Measurements from ENCODE around the gene MRTFA.

The MRTFA gene

GRCh38 chr22:40671369-40671768, 34.9 kb upstream of the MRTFA start:
- H3K4me3 ChIP-seq (ENCODE audit: low read depth, low read length), result no peak overlapping the region
- no peak for TF ChIP-seq CTCF (IDR thresholded peaks at IDR 0.05; ENCODE audit: low read depth, low read length)
- in situ Hi-C loops (cut with HindIII; ENCODE audit: low sequenced_read_pairs), result no loop called here
- DNase-seq (ENCODE audit: low read depth, low spot score), result no peak

DNA sequence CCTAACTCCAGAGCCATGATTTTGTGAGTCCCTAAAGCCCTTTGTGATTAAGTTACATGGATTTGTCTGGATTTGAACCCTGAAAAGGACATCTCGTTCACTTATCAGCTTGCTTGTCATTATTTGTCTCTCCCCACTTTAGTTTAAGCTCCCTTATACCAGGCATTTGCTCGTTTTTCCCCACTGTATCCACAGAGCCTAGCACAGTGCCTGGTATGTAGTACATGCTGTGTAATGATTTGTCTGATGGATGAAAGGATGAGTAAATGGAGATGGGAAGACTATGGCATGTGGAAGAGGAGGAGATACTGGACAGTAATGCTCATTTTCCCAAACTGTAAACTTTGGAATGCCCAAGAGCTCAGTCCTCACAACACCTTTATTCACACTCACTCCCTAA, 33.5 kb upstream of the MRTFA start:
- H3K4me3 ChIP-seq (ENCODE audit: low read depth, low read length), result no peak overlapping the region
- in situ Hi-C loops (cut with HindIII; ENCODE audit: low sequenced_read_pairs), result no loop called here
- no peak for TF ChIP-seq CTCF (IDR thresholded peaks at IDR 0.05; ENCODE audit: low read depth, low read length)
- DNase-seq (ENCODE audit: low read depth, low spot score), result no peak

DNA sequence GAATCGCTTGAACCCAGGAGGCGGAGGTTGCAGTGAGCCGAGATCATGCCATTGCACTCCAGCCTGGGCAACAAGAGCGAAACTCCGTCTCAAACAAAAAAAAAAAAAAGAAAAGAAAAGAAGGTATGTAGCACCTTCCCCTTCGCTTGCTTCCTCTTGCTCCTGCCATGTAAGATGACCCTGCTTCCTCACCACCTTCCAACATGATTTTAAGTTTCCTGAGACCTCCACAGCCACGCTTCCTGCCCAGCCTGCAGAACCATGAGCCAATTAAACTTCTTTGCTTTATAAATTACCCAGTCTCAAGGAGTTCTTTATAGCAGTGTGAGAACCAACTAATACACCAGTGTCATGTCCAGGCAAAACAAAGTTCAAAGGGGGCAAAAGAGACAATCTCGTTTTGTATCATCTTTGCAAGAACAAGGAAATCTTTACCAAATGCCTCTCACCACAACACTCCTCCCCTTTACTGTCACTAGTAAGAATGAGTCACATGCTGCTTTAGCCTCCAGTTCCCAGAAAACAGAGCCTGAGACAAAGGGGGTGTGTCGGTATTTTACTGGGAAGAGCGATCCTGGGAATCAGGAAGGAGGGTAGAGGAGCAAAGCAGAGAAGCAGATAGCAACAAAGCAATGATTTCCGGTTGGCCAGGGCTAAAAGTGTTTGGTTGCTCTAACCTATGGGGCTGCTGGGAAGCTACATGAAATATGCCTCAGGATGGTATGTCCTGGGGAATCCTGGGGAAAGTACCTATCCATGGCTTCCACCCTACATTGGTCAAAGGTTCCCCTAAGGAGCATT, 32.3 kb upstream of the MRTFA start:
- no peak overlapping the region for H3K4me3 ChIP-seq (ENCODE audit: low read depth, low read length)
- TF ChIP-seq CTCF (IDR thresholded peaks at IDR 0.05; ENCODE audit: low read depth, low read length), result no peak
- in situ Hi-C loops (cut with HindIII; ENCODE audit: low sequenced_read_pairs), result no loop called here
- DNase-seq (ENCODE audit: low read depth, low spot score), result peak; percentile 64

DNA sequence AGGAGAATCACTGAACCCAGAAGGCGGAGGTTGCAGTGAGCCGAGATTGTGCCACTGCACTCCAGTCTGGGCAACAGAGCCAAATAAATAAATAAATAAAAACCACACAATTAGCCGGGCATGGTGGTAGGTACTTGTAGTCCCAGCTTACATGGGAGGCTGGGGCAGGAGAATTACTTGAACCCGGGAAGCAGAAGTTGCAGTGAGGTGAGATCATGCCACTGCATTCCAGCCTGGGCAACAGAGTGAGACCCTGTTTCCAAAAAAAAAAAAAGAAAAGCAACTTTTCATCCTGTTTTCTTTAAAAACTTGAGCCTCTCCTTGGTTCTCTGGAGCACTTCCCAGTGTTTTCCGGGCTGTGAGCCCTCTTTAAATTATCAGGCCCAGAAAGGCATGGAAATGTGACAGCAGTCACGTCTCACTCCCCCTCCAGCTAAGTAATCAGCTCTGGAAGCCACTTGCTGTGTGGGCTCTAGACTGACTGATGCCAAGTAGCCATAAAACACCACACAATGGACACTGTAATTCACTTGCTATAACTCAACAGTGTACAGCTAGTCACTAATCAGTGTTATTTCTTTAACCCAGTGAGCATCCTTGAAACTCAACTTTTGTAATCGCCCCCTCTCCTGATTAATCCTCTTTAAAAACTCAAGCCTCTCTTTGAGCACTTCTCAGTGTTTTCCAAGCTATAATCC, 29.8 kb upstream of the MRTFA start:
- DNase-seq (ENCODE audit: low read depth, low spot score), result no peak
- H3K4me3 ChIP-seq (ENCODE audit: low read depth, low read length), result no peak overlapping the region
- in situ Hi-C loops (cut with HindIII; ENCODE audit: low sequenced_read_pairs), result no loop called here
- no peak for TF ChIP-seq CTCF (IDR thresholded peaks at IDR 0.05; ENCODE audit: low read depth, low read length)

- in situ Hi-C loops (cut with HindIII; ENCODE audit: low sequenced_read_pairs), result no loop called here
- no peak for DNase-seq (ENCODE audit: low read depth, low spot score)
- TF ChIP-seq CTCF (IDR thresholded peaks at IDR 0.05; ENCODE audit: low read depth, low read length), result no peak
- no peak overlapping the region for H3K4me3 ChIP-seq (ENCODE audit: low read depth, low read length)
Observed at GRCh38 chr22:40665312-40665711, 28.8 kb upstream of the MRTFA start.

- no peak for DNase-seq (ENCODE audit: low read depth, low spot score)
- in situ Hi-C loops (cut with HindIII; ENCODE audit: low sequenced_read_pairs), result no loop called here
- TF ChIP-seq CTCF (IDR thresholded peaks at IDR 0.05; ENCODE audit: low read depth, low read length), result no peak
- no peak overlapping the region for H3K4me3 ChIP-seq (ENCODE audit: low read depth, low read length)
Observed at GRCh38 chr22:40661671-40662070, 25.2 kb upstream of the MRTFA start.

Data from astrocyte of the spinal cord (primary cell).